PC-9 (cell line): ENCODE data around the gene PLA2G4C.

Source experiments
- EZH2 ChIP-seq: fragments of 200-600 bp; sonication (generic); IDR thresholded peaks from 2 replicates; pipeline ENCODE4 v1.8.0; 2017; ENCODE audit warnings: antibody characterized with exemption, low read depth
- TF ChIP-seq, protein P1 (sequence below): fragments of 200-600 bp; sonication (generic); conservative IDR thresholded peaks from 2 replicates; pipeline ENCODE4 v1.6.1; 2017; ENCODE audit warnings: mixed run types, antibody characterized with exemption, mild to moderate bottlenecking, moderate library complexity

GRCh38 chr19:48029431-48029830, 81.2 kb downstream of the PLA2G4C start:
- TF ChIP-seq, protein P1, sequence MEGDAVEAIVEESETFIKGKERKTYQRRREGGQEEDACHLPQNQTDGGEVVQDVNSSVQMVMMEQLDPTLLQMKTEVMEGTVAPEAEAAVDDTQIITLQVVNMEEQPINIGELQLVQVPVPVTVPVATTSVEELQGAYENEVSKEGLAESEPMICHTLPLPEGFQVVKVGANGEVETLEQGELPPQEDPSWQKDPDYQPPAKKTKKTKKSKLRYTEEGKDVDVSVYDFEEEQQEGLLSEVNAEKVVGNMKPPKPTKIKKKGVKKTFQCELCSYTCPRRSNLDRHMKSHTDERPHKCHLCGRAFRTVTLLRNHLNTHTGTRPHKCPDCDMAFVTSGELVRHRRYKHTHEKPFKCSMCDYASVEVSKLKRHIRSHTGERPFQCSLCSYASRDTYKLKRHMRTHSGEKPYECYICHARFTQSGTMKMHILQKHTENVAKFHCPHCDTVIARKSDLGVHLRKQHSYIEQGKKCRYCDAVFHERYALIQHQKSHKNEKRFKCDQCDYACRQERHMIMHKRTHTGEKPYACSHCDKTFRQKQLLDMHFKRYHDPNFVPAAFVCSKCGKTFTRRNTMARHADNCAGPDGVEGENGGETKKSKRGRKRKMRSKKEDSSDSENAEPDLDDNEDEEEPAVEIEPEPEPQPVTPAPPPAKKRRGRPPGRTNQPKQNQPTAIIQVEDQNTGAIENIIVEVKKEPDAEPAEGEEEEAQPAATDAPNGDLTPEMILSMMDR: no peak
- no peak for TF ChIP-seq EZH2
